Endothelial cell (in vitro differentiated cells): ENCODE data around the gene CDKN2D. TPM values are rescaled to one million over a fixed set of nuclear protein-coding genes. Genes with fewer than 3 reads are reported as not detected.
"Not testable (repeated sequence)": the region's sequence is repeated elsewhere in the genome, so short reads cannot be mapped to it uniquely, and the experiment has no call there.

Experiments used
- DNase-seq: peaks from one replicate; pipeline ENCODE4 v3.0.0; 2021; ENCODE audit warnings: low spot score
- H3K27ac Mint-ChIP-seq: one replicate; pipeline ENCODE4 v1.8.0; 2021; ENCODE audit warnings: mixed read lengths, inconsistent platforms; ENCODE audit not compliant: unreplicated experiment
- H3K27me3 Mint-ChIP-seq: one replicate; pipeline ENCODE4 v1.8.0; 2021; ENCODE audit warnings: mild to moderate bottlenecking, moderate library complexity, mixed read lengths, inconsistent platforms; ENCODE audit not compliant: unreplicated experiment
- H3K36me3 Mint-ChIP-seq: one replicate; pipeline ENCODE4 v1.8.0; 2021; ENCODE audit warnings: mild to moderate bottlenecking, low read depth, mixed read lengths, inconsistent platforms; ENCODE audit not compliant: unreplicated experiment
- H3K4me1 Mint-ChIP-seq: one replicate; pipeline ENCODE4 v1.8.0; 2021; ENCODE audit warnings: mild to moderate bottlenecking, mixed read lengths, inconsistent platforms; ENCODE audit not compliant: unreplicated experiment
- H3K4me3 Mint-ChIP-seq: one replicate; pipeline ENCODE4 v1.8.0; 2021; ENCODE audit warnings: mild to moderate bottlenecking, mixed read lengths, inconsistent platforms; ENCODE audit not compliant: unreplicated experiment
- H3K9me3 Mint-ChIP-seq: one replicate; pipeline ENCODE4 v1.8.0; 2021; ENCODE audit warnings: mixed read lengths, inconsistent platforms; ENCODE audit not compliant: unreplicated experiment
- total RNA-seq: library from RNA; stranded (reverse); fragmentation: NEBNext Ultra II Directional; extraction: Animal tissue kit (Norgen Biotek cat#: 25700); gene quantifications from one replicate; pipeline ENCODE4 v1.2.1, GENCODE V29; 2021; ENCODE audit not compliant: unreplicated experiment
- TF ChIP-seq, protein P1 (sequence below): fragments of 200-600 bp; sonication (generic); IDR thresholded peaks from one replicate; pipeline ENCODE4 v1.5.0; 2021; ENCODE audit warnings: antibody characterized with exemption; ENCODE audit not compliant: unreplicated experiment

The CDKN2D gene
- total RNA-seq, 1 donor from 2014 or later: 8.1 TPM

- H3K9me3 Mint-ChIP-seq: no peaks in the 10 kb centered on the region
- H3K27ac Mint-ChIP-seq: no peak overlapping the region
- H3K4me1 Mint-ChIP-seq: no peaks in the 10 kb centered on the region
- TF ChIP-seq, protein P1, sequence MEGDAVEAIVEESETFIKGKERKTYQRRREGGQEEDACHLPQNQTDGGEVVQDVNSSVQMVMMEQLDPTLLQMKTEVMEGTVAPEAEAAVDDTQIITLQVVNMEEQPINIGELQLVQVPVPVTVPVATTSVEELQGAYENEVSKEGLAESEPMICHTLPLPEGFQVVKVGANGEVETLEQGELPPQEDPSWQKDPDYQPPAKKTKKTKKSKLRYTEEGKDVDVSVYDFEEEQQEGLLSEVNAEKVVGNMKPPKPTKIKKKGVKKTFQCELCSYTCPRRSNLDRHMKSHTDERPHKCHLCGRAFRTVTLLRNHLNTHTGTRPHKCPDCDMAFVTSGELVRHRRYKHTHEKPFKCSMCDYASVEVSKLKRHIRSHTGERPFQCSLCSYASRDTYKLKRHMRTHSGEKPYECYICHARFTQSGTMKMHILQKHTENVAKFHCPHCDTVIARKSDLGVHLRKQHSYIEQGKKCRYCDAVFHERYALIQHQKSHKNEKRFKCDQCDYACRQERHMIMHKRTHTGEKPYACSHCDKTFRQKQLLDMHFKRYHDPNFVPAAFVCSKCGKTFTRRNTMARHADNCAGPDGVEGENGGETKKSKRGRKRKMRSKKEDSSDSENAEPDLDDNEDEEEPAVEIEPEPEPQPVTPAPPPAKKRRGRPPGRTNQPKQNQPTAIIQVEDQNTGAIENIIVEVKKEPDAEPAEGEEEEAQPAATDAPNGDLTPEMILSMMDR: no peak
- H3K27me3 Mint-ChIP-seq: no peaks in the 10 kb centered on the region
- no peak overlapping the region for H3K4me3 Mint-ChIP-seq
- DNase-seq: no peak
- H3K36me3 Mint-ChIP-seq: peaks cover 12% of the 10 kb centered on the region
Measured at GRCh38 chr19:10553087-10553667, 15.6 kb downstream of the CDKN2D start.

GRCh38 chr19:10552510-10553053 lies 16.2 kb downstream of the CDKN2D start:
- no peak for DNase-seq
- peaks cover 8% of the 10 kb centered on the region for H3K36me3 Mint-ChIP-seq
- no peaks in the 10 kb centered on the region for H3K9me3 Mint-ChIP-seq
- no peaks in the 10 kb centered on the region for H3K27me3 Mint-ChIP-seq
- H3K4me1 Mint-ChIP-seq: no peaks in the 10 kb centered on the region
- TF ChIP-seq, protein P1: no peak
- H3K4me3 Mint-ChIP-seq: no peak overlapping the region
- no peak overlapping the region for H3K27ac Mint-ChIP-seq

- no peaks in the 10 kb centered on the region for H3K9me3 Mint-ChIP-seq
- peaks cover 8% of the 10 kb centered on the region for H3K36me3 Mint-ChIP-seq
- TF ChIP-seq, protein P1: no peak
- no peaks in the 10 kb centered on the region for H3K4me1 Mint-ChIP-seq
- H3K27me3 Mint-ChIP-seq: no peaks in the 10 kb centered on the region
- no peak overlapping the region for H3K27ac Mint-ChIP-seq
- H3K4me3 Mint-ChIP-seq: no peak overlapping the region
- no peak for DNase-seq
Measured at GRCh38 chr19:10551698-10552301, 17.0 kb downstream of the CDKN2D start.

DNA sequence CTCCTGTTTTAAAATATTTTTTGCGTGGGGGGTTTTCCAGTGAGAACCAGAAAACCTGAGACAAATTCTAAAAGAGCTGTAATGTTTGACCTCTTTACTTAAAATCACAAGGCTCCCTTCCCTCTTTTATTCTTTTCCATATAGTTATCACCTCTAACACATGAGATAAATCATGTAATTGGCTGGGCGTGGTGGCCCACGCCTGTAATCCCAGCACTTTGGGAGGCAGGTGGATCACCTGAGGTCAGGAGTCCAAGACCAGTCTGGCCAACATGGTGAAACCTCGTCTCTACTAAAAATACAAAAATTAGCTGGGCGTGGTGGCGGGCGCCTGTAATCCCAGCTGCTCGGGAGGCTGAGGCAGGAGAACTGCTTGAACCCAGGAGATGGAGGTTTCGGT lies 17.8 kb downstream of the CDKN2D start:
- not testable (repeated sequence) for DNase-seq, H3K27ac Mint-ChIP-seq, H3K9me3 Mint-ChIP-seq, H3K4me1 Mint-ChIP-seq, H3K4me3 Mint-ChIP-seq, H3K36me3 Mint-ChIP-seq, H3K27me3 Mint-ChIP-seq

DNA sequence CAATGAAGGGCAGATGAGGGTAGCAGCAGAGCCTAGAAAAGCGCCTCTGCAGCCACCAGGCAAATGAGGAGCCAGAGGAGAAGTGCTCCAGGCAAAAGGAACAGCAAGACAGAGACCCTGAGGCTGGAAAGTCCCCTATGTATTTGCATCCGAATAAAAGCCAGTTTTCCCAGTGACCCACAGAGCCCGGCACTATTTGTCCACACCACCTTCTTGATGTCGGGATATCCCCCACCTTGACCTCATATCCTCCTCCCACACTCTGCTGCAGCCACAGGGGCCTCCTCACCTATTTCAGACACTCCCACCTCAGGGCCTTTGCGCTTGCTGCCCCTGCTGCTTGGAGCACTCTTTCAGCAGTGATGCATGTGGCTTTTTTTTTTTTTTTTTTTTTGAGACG lies 18.4 kb downstream of the CDKN2D start:
- Mint-ChIP-seq H3K4me3 (peak overlapping the region; percentile 29), H3K9me3 (no peaks in the 10 kb centered on the region), H3K36me3 (peaks cover 8% of the 10 kb centered on the region), H3K27me3 (no peaks in the 10 kb centered on the region), H3K4me1 (no peaks in the 10 kb centered on the region), H3K27ac (no peak overlapping the region)
- DNase-seq: no peak
- TF ChIP-seq, protein P1: no peak
